NB4 (cell line): Measurements from ENCODE around the gene RICTOR.
"Not testable (repeated sequence)": the region's sequence is repeated elsewhere in the genome, so short reads cannot be mapped to it uniquely, and the experiment has no call there.

Experiments
- DNase-seq: peaks from one replicate; pipeline ENCODE4 v3.0.0; 2010; ENCODE audit warnings: low read depth
- H3K4me3 ChIP-seq: one replicate; pipeline ENCODE4 v1.5.1; 2011; ENCODE audit warnings: mild to moderate bottlenecking, low read depth, low read length, moderate library complexity
- CTCF ChIP-seq: IDR thresholded peaks from one replicate; pipeline ENCODE4 v1.5.1; 2012; ENCODE audit warnings: low read depth, low read length
- MAX ChIP-seq: IDR thresholded peaks from 2 replicates; pipeline ENCODE4 v1.6.1; 2011; ENCODE audit warnings: low read depth, low read length
- MYC ChIP-seq: IDR thresholded peaks from 2 replicates; pipeline ENCODE4 v1.6.1; 2011; ENCODE audit warnings: low read depth, low read length
- POLR2A ChIP-seq: IDR thresholded peaks from 2 replicates; pipeline ENCODE4 v1.6.1; 2011; ENCODE audit warnings: mild to moderate bottlenecking; ENCODE audit not compliant: insufficient read length; ENCODE audit errors: extremely low read depth

Gene RICTOR

DNA sequence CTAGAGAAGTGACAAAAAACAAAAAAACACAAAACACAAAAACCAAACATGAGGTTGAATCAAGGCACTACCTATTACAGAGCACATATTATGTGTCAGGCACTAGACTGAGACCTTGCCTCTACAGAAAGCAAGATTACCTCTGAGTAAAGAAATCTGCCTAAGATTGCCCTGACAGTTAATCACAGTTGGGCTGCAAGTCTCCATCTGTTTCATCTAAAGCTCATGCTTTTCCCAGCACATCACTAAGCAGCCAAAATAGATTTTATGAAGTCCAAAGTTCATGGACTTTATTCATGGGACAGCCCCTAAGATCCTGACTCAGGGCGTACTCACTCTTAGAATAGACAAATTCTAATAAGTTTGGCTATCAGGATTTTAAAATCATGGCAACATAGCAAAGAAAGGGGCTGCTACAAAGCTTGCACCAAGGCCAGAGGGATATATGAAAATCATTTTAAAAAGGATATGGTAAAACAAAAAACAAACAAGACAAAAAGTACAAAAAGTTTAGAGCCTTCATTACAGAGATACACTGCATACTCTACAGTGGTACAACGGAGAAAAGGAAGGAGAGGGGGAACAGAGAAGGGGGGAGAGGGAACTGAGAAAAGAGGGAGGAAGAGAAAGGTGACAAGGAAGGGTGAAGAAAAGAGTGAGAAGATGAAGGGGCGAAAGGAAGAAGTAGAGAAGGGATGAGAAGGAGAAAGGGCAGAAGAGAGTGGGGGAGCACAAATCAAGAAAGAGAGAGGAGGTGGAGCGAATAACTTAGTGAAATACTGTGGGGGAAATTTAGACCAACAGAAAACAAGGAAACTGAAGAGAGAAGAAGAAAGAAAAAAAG is 58.2 kb downstream of the RICTOR start:
- no peak for DNase-seq
- TF ChIP-seq MYC: no peak
- no peak for TF ChIP-seq CTCF
- TF ChIP-seq POLR2A: no peak
- no peak for TF ChIP-seq MAX

GRCh38 chr5:39014561-39014960 is 59.6 kb downstream of the RICTOR start:
- no peak for DNase-seq
- H3K4me3 ChIP-seq: no peak overlapping the region
- no peak for TF ChIP-seq CTCF
- TF ChIP-seq MYC: no peak
- no peak for TF ChIP-seq MAX
- TF ChIP-seq POLR2A: no peak

More for the DNA sequence above, 58.2 kb downstream of the RICTOR start:
- no peak overlapping the region for H3K4me3 ChIP-seq

GRCh38 chr5:39013938-39014337 is 60.3 kb downstream of the RICTOR start:
- no peak for TF ChIP-seq POLR2A
- TF ChIP-seq CTCF: no peak
- no peak for TF ChIP-seq MAX
- no peak for TF ChIP-seq MYC
- DNase-seq: no peak
- no peak overlapping the region for H3K4me3 ChIP-seq

- DNase-seq, H3K4me3 ChIP-seq: not testable (repeated sequence)
Observed at GRCh38 chr5:39010958-39011357, 63.2 kb downstream of the RICTOR start.

GRCh38 chr5:39009981-39010380 is 64.2 kb downstream of the RICTOR start:
- DNase-seq: no peak
- H3K4me3 ChIP-seq: no peak overlapping the region
- TF ChIP-seq CTCF (no peak), POLR2A (no peak), MAX (no peak), MYC (no peak)

GRCh38 chr5:39009280-39009679 is 64.9 kb downstream of the RICTOR start:
- TF ChIP-seq POLR2A: no peak
- TF ChIP-seq MYC: no peak
- TF ChIP-seq MAX: no peak
- no peak for TF ChIP-seq CTCF
- H3K4me3 ChIP-seq: no peak overlapping the region
- no peak for DNase-seq
